Stimulated activated CD4-positive, alpha-beta T cell treated with anti-CD3 and anti-CD28 coated beads, TNF-alpha, amount 100 ng/mL, for 1 hour (primary cell): ENCODE results near the gene EYA3.

Experiments
- DNase-seq, 3 donors: peaks; one replicate each; pipeline ENCODE4 v3.0.0-alpha.2; 2020; ENCODE audit warnings: low read depth in 3 of 3, low spot score in 1 of 3

The EYA3 gene

DNA sequence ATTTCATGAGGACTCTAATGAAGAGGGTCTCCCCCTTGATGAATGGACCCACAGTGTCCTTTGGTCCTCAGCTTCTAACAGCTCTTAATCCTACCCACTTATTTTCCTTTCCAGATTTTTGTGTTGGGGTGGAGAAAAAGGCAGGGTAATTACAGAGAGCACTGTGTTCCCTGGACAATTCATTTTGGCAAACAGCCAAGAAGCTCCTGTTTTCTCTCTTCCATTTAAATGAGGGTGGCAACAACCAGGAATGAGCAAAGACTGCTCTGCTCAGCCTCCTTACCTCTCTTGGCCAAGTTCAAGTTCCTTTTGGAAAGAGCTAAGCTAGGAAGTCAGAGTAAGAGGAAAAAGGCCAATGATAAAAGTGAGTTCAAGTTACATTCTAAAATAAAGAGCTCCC, 116.7 kb downstream of the EYA3 start:
- no peak for DNase-seq

DNA sequence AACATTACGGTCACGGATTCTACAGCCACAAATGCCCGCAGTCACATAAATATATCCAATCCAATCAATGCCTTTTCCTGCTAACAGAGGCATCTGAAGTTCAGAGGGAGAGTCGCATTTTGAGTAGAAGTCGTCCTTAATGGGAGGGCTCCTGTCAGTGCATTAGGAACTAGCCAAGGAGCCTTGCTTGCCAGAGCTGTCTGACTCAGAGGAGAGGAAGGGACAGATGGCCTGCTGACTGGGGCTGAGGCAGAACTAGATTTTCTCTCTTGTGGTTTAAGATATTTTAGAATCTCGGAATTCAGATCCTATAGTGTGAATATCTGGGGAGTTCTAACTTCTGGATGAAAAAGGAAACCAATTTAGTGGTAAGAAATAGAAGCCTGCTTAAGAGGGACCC, 118.0 kb downstream of the EYA3 start:
- no peak for DNase-seq

DNA sequence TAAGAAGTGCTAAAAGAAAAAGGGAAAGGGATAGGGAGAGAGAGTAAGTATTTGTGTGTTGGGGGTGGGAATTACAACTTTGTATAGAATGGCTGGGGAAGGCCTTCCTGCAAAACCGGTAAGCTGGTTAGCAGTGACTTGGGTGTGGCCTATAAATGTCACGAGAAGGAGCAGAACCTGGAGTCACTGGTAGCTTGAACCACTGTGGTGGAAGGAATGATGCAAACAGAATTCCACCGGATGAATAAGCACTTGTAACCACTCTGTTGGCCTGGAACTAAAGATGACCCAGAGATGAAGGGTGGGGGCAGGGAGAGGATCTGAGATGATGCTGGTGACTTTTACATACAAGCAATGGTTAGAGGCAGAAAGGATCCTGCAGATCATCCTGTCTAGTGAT, 119.7 kb downstream of the EYA3 start:
- no peak for DNase-seq

DNA sequence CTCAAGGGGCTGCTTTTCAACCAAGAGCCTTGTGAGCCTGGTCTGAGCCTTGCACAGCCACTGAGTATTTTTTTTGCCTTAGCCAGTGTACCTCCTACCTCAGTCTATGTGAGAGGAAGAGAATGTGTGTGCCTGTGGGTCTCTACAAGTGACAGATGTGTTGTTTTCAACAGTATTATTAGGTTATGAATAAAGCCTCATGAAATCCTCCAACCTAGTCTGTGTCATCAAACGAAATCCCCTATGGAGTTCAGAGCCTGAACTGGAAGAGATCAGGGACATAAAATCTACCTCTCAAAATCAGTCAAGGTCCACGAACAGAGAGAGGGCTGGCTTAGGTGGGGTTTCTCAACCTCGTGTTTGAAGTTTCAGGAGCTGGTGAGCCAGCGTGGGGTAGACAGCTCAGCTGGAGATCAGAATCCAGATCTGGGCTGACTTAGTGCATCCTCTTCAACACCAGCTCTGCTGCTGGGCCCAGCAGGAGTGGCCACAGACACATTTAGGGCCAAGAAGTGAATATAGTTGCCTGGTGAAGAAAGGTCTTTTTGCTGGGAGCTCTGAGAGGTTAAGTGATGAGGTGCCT, 120.4 kb downstream of the EYA3 start:
- no peak for DNase-seq

DNA sequence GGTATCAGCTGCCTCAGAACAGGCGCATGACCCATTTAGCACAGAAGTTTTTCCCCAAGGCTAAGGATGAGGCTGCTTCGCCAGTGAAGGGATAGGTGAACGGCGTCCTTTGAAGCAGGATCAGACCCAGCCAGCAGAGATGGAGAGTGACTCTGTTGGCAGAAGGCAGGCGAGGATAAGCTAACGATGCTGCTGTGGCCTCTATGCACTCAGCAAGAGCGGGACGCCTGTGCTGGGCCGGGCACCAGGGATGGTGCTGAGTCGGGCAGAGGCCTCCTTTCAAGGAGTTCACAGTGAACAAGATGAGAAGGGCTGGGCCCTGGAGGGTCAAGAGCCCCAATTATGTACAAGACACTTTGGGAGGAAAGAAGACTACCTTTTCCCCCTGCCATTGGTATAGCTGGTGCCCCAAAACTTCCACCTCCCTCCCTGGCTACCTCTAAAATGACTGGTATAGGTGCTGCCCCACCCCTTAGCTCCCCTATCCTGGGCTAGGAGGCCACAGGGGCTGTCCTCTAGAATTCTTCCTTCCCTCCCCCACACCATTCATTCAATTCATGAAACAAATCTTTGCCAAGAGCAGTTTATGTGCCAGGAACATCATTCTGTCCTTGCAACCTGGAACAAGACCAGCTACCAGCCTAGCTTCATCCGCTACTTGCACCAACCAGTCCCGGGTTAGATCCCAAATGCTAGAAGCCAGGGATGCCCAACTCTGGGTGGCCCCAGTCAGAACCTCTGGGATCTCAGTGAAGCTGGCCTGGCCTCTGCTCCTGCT, 121.1 kb downstream of the EYA3 start:
- DNase-seq = no peak

DNA sequence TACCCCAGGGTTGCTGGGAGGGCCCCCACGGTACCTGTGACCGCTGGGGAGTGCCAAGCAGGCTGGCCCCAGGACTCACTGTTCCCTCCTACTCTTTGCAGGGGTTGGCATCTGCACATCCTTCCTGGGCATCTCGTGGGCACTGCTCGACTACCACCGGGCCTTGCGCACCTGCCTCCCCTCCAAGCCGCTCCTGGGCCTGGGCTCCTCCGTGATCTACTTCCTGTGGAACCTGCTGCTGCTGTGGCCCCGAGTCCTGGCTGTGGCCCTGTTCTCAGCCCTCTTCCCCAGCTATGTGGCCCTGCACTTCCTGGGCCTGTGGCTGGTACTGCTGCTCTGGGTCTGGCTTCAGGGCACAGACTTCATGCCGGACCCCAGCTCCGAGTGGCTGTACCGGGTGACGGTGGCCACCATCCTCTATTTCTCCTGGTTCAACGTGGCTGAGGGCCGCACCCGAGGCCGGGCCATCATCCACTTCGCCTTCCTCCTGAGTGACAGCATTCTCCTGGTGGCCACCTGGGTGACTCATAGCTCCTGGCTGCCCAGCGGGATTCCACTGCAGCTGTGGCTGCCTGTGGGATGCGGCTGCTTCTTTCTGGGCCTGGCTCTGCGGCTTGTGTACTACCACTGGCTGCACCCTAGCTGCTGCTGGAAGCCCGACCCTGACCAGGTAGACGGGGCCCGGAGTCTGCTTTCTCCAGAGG, 121.9 kb downstream of the EYA3 start:
- DNase-seq = no peak

DNA sequence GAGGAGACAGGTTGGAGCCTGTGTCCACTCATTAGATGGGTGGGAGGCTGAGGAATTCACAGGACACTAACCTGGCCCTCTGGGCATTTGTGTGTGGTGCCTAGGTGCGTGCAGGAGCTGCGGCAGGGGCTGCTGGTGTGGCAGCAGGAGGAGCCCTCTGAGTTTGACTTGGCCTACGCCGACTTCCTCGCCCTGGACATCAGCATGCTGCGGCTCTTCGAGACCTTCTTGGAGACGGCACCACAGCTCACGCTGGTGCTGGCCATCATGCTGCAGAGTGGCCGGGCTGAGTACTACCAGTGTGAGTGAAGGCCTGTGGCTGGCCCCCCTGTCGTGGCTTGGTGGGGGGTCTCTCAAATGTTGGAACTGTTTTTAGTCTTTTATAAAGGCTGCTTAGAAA, 125.0 kb downstream of the EYA3 start:
- no peak for DNase-seq

DNA sequence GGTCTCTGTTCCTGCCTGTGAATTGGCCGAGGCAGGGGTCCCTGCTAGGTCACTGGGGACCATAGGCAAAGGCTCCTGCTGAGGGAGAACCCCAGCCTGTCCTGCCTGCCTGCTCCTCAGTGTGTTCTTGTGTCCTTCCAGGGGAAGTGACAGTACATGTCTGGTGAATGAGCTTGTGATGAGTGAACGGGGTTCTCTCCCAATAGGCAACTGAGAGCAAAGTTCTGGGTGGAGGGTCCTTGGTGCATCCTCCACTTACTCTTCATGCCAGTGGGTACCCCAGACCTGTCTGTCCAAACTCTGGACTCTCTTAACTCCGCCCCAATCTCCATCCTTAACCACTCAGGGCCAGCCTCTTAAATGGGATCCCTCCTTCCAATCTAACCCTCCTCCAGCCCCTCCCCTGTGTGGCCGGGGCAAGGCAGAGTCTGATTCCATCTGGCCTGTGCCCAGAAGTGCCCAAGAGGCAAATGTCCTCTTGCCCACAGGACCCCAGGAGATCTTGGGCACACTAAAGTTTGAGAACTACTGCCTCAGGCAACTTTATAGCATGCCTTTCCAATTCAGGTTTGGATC, 126.7 kb downstream of the EYA3 start:
- DNase-seq = no peak

DNA sequence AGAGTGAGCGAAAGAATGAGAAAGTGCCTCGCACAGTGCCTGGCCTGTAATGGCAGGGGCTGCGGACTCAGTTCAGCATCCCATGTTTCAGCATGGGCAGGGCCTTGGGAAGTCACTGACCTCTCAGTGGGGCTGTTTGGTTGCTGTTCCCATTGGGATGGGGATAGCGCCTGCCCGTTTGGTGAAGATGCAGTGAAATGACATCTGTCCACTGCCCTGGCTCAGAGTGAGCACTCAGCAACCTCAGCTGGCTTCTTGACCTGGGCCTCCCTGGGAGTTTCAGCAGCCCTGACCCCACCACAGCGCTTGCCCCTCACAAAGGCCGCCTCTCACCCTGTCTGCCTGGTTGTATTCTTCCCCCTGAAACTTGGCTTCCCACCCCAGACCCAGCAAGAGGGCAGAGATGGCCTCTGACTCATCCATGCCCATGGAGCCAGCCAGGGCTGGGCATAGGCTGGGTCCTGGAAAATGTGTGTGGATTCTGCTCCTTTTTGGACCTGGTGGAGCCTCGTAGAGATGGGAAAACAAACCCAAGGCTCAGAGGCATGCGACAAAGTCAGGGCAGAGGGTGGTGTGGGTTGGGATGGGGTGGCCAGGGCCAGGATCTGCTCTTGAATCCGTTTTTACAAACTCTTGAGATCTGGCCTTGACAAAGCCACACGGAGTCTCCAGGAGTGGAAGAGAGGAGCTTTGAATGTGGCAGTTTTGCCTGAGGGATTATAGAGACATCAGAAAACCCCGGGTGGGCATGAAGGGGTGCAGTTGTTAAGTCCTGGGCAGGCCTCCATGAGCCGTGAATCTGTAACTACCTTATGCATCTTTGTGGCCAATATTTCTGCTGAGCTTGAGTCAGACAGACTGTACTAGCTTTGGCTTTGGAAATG, 127.4 kb downstream of the EYA3 start:
- DNase-seq = no peak

DNA sequence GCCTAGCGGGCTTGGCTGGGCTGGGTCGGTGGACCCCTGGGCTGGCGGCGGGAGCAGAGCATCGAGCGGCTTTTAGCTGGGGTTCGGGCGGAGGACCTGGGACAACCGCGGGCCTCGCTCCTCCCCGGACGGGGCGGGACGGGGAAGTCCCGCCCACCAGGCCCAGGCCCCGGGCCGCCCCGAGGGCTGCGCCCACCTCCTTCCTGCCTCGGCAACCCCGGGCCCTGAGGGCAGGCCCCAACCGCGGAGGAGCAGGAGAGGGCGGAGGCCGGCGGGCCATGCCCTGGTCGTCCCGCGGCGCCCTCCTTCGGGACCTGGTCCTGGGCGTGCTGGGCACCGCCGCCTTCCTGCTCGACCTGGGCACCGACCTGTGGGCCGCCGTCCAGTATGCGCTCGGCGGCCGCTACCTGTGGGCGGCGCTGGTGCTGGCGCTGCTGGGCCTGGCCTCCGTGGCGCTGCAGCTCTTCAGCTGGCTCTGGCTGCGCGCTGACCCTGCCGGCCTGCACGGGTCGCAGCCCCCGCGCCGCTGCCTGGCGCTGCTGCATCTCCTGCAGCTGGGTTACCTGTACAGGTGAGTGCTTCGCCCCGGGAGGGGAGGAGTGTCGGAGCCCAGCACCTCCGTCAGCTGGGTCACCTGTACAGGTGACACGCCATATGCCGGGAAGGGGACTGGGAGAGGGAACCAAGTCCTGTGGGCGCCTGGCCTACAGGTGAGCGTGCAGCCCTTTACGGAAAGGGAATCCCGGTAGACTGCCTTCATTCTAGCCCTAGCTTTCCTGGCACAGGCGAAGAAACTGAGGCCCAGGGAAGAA, 128.4 kb downstream of the EYA3 start, which contains the start of gene XKR8:
TSS of gene XKR8 (plus strand) at position 182 of the 812 bp plus-strand sequence. CDS start at position 279, 97 bp downstream.
- DNase-seq = peak; percentile 58 to 78 (median 65)

DNA sequence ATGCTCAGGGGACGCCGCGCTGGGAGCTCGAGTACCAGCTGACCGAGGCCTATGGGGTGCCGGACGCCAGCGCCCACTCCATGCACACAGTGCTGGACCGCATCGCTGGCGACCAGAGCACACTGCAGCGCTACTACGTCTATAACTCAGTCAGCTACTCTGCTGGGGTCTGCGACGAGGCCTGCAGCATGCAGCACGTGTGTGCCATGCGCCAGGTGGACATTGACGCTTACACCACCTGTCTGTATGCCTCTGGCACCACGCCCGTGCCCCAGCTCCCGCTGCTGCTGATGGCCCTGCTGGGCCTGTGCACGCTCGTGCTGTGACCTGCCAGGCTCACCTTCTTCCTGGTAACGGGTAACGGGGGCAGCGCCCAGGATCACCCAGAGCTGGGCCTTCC, 129.9 kb downstream of the EYA3 start:
- no peak for DNase-seq

DNA sequence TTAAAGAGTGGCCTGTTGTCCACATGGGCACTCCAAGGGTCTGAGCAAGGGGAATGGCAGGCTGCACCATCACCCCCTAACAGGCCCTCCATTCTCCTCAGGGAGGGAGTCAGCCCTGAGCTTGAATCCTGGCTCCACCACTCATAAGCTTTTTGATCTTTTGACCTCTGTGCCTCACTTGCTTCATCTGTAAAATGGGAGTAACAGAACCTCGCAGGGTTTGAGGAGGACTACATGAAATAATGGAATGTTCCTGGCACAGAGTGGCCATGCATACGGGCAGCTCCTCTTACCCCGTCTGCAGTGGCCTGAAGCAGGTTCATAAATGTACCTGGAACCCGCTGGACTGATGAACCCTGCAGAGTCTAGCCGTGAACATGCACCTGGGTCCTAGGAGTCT, 130.8 kb downstream of the EYA3 start:
- DNase-seq = no peak

DNA sequence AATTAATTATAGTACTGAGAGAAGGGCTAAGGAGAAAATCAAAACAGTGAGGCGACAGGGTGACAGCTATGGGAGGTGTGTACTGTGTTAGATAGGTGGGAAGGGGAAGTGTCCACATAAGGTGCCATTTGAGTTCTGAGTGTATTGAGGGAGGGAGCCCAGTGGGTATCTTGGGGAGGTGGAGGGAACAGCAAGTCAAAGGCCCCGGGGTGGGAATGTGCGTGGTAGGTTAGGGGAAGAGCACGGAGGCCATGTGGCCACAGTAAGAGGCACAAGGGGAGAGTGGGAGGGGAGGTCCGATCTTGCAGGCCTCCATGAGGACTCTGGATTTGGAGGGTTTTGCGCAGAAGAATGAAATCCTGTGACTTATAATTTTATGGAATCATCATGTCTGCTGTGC, 131.6 kb downstream of the EYA3 start:
- DNase-seq = no peak

DNA sequence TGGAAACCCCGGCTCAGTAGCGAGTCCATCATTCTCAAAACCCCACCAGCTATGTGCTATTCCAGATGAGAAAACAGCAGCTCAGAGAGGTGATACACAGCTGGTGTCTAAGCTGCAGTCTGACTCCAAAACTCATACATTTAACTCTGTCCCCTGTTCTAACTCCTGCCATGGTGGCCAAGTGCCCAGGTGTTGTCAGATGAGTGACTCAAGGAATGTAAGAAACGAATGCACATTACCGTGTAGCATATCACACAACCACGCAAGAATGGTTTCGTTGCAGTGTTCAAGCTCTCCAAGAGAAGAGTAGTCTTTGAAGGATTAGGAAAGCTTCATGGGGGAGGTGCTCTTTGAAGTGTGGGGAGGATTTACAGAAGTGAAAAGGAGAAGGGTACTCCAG, 133.3 kb downstream of the EYA3 start:
- DNase-seq = no peak

DNA sequence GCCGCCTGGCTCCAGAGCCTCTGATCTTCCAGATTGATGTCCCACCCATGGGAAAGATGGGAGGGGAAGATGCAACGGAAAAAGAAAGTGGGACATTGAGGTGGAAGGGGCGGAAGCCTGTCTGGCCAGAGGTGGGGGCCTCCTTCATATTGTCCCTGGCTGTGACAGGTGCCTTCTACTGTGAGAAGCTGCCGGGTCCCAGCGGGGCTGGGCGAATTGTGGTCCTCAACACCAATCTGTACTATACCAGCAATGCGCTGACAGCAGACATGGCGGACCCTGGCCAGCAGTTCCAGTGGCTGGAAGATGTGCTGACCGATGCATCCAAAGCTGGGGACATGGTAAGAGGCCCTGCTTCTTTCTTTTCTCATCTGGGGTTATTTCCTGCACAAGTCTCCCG, 134.2 kb downstream of the EYA3 start:
- DNase-seq = no peak

DNA sequence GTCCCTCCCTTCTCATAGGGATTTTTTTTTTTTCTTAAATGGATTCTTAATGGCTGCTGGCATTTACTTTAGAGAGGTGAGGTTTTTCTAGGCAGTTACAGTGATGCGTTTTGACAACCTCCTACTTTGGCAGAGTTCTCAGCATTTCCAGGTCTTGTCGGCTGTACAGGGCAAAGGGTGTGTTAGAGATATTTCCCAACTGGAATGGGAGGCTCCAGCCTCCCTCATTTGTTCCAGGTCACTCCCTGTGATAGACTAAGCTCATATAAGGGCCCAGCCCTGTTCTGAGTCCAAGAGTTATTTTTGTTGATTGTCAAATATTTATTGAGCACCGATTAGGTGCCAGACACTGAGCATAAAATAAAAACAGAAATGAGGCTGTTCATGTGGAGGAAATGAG, 136.3 kb downstream of the EYA3 start:
- DNase-seq = no peak

DNA sequence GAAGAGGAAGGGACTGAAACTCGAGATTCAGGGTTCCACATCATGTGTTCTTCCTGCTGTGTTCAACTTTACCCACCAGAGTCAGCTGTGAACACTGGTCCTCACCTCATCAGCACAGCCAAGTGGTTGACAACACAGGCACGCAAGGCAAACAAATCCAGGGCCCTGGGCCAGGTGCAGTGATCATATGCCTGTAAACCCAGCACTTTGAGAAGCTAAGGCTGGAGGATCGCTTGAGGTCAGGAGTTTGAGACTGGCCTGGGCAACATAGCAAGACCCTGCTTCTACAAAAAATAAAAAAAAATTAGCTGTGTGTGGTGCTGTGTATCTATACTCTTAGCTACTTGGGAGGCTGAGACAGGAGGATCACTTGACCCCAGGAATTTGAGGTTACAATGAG, 137.0 kb downstream of the EYA3 start:
- no peak for DNase-seq

DNA sequence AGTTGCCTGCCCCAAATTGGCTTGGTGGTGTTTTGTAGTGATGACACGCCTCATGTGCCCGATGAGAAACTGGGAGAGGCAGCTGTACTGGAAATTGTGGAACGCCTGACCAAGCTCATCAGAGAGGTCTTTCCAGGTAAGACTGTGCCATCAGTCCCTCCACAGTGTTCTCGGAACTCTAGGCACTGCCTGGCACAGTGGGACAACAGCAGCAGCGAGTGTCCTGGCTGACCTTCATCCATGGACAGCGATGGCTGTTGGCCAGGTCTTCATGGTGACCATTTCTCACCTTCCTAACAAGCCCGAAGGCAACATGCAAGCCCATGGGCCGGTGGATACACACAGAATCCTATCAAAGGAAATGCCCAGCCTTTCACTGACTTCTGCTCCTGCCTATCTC, 139.4 kb downstream of the EYA3 start:
- DNase-seq = no peak

DNA sequence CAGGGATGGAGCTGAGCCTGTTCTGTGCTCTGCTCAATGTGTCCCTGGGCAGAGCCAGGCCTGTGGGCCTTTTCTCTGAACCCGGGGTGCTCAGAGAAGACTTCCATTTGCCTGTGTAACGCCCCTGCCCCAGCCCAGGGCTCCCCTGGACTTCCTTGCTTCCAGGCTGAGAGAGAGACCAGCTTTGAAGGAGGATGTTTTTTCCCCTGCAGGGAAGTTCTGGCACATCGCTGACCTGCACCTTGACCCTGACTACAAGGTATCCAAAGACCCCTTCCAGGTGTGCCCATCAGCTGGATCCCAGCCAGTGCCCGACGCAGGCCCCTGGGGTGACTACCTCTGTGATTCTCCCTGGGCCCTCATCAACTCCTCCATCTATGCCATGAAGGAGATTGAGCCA, 143.4 kb downstream of the EYA3 start:
- DNase-seq = no peak
